SK-MEL-5 (cell line): Measurements from ENCODE around the gene EMX2. TPM values are rescaled to one million over a fixed set of nuclear protein-coding genes. Genes with fewer than 3 reads are reported as not detected.
A peak's percentile ranks its signal among the peaks of the same experiment; 100 is the strongest.
"Not testable (repeated sequence)": the region's sequence is repeated elsewhere in the genome, so short reads cannot be mapped to it uniquely, and the experiment has no call there.

Experiments
- DNase-seq: peaks from one replicate; pipeline ENCODE4 v3.0.0-alpha.2; 2016; ENCODE audit warnings: low read depth, low spot score
- in situ Hi-C: cut with HindIII; loops from 2 replicates; pipeline ENCODE4 v1.10.0; 2016; ENCODE audit warnings: low sequenced_read_pairs, high pct_unique_total_duplicates, low pct_unique_long_range_greater_than_20kb
- total RNA-seq: library from RNA; depleted of rRNA; stranded (reverse); fragments of >200 nt; shearing (Covaris generic); gene quantifications from 2 replicates; pipeline ENCODE4 v1.2.3, GENCODE V29; 2014; rRNA removed

Gene EMX2
- total RNA-seq, 1 experiment from 2014 or later = not detected

- in situ Hi-C loops = no loop called here
- no peak for DNase-seq
Measured at GRCh38 chr10:117570880-117571279, 28.3 kb downstream of the EMX2 start.

DNA sequence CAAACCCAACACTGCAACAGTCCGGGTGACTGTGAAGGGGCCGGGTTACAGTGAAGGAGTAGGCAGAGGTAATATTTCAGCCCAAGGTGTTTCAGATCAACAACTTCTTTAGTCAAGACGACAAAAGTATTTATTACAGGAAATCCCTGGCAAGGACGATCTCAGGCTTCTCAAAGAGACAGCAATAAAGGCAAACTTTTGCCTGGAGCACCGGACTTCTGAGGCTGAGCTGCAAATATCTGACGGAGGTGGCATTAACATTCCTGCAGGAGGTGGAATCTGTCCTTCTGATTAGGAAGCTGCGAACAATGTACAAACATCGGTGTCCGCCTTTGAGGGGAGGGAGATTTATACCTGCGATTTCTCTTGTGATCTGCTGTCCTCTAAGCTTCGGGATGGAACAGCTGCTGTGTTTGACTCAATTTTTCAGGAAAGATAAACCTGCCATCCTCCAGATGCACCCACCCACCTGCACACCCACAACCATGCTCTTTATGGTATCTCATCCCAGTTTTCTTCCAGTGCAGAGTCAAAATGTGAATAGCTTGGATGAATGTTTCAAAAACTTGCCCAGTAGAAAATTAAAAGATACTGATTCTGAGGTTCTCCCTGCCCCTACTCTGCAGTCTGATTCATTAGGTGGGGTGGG, 32.1 kb downstream of the EMX2 start:
- DNase-seq = no peak
- in situ Hi-C loops = no loop called here

DNA sequence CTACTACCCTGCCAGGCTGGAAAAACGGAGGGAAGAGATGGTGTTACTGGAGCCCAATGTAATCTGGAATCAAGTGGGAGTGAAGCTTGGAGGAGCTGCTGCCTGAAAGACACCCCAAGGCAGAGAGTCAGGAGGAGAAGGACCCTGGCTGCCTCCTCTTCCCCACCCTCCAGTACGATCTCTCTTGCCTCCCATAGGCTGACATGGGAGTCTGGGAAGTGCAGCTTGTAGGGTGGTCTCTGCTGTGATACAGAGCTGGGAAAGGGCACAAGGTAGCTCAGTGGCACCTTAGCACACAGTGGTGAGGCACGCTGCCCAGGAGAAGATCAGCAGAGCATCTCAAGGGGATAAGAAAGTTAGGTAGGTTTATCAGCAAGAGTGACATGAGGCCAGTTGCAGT, 35.9 kb downstream of the EMX2 start:
- DNase-seq = no peak
- in situ Hi-C loops = no loop called here

- in situ Hi-C loops = no loop called here
- no peak for DNase-seq
Measured at GRCh38 chr10:117578999-117579590, 36.5 kb downstream of the EMX2 start.

DNA sequence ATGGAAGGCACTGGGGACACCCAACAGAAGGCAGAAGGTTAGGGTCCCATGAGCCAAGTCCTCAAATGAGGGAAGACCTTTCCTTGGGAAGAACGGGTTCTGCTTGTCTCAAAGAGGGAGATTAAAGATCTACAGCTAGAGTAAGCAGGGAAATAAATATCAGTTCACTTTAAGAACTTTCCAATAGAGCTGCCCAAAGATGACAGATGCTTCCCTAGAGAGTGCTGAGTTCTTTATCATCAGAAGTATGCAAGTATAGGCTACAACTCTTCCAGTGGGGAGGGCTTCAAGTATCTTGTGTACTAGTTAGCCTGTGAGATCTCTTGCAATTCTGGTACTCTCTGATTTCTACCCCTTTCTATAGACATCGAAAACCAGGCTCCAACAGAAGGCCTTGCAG, 39.4 kb downstream of the EMX2 start:
- DNase-seq = no peak
- in situ Hi-C loops = no loop called here

DNA sequence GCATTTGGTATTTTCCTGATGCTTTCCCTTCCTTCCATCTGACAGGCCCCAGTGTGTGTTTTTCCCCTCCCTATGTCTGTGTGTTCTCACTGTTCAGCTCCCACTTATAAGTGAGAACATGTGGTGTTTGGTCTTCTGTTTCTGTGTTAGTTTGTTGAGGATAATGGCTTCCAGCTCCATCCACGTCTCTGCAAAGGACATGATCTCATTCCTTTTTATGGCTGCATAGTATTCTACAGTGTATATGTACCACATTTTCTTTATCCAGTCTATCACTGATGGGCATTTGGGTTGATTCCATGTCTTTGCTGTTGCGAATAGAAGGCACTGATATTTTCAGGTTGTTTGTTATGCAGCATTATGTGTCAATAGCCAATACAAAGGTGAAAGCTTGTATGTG, 42.3 kb downstream of the EMX2 start:
- in situ Hi-C loops, DNase-seq: not testable (repeated sequence)

GRCh38 chr10:117587036-117587435, 44.5 kb downstream of the EMX2 start:
- in situ Hi-C loops = no loop called here
- no peak for DNase-seq

DNA sequence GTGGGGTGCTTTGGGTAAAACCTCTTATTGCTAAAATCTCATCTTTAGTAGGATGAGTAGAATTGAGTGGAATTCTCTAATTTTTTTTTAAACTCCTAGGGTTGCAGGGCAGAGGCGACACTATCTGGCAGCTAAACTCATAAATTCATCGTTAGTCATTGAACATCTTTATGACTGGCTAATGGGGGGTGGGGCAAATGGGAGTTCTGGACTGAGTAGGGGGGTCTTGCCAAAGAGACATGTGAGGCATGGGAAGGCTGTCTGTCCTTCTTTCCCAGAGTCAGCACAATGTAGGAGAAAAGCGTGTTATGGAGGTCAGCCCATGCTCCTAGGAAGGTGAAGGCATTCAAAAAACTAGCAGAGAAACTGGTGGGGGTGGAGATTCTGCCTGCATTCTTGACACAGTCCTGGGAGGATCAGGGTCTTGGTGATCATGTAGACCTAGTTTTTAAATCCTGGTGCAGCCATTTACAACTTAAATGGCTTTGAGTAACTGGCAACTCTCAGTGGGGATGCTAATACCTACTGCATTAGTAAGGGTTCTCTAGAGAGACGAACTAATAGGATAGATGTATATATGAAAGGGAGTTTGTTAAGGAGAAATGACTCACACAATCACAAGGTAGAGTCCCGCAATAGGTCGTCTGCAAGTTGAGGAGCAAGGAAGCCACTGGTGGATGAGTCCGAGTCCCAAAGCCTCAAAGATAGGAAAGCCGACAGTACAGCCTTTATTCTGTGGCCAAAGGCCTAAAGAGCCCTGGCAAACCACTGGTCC, 47.7 kb downstream of the EMX2 start:
- peak; percentile 76 for DNase-seq
- in situ Hi-C loops = no loop called here

DNA sequence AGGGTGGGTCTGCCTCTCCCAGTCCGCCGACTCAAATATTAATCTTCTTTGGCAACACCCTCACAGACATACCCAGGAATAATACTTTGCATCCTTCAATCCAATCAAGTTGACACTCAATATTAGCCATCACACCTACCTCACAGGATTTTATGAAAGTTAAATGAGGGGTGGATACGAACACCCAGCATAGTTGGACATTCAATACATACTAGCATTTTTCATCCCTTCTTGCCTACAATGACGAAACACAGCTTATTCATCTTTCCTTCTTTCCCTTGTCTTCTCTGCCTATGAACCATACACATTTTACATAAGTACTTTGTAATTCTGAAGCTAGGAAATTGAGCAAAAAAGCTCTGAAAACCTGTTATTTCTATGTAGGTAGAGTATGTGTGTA, 48.5 kb downstream of the EMX2 start:
- DNase-seq = no peak
- in situ Hi-C loops = no loop called here

GRCh38 chr10:117594722-117595121, 52.2 kb downstream of the EMX2 start:
- in situ Hi-C loops = no loop called here
- DNase-seq = no peak

GRCh38 chr10:117596706-117597105, 54.2 kb downstream of the EMX2 start:
- DNase-seq = no peak
- in situ Hi-C loops = no loop called here

- in situ Hi-C loops = no loop called here
- DNase-seq = no peak
Measured at GRCh38 chr10:117597216-117597615, 54.7 kb downstream of the EMX2 start.

Other genes starting within 250 kb of the EMX2 start
- gene PDZD8, start 167.3 kb upstream of the EMX2 start, total RNA-seq = 8.5 and 14.1 TPM in 2 replicates